HG03175 (cell line): ENCODE results near the gene SMIM13.

ENCODE experiments used
- ATAC-seq: cut with Tn5 transposase; IDR thresholded peaks from one replicate; pipeline ENCODE4 v1.9.1; 2021; ENCODE audit warnings: mild to moderate bottlenecking, moderate library complexity; ENCODE audit not compliant: unreplicated experiment

The SMIM13 gene

GRCh38 chr6:11183761-11184362, 90.2 kb downstream of the SMIM13 start:
- ATAC-seq: no peak

- ATAC-seq: no peak
Observed at GRCh38 chr6:11185204-11185842, 91.7 kb downstream of the SMIM13 start.

- no peak for ATAC-seq
Observed at GRCh38 chr6:11187301-11187700, 93.7 kb downstream of the SMIM13 start.
